Mesendoderm (in vitro differentiated cells): ENCODE measurements around the gene ATP6V0D1.

Experiments
- DNase-seq: peaks from one replicate; pipeline ENCODE4 v3.0.0; 2013
- H2AK5ac ChIP-seq: 2 replicates; pipeline ENCODE4 v1.6.1; 2013; ENCODE audit warnings: low read length, inconsistent platforms
- H2BK120ac ChIP-seq: 2 replicates; pipeline ENCODE4 v1.6.1; 2013; ENCODE audit warnings: low read depth, mild to moderate bottlenecking, low read length, moderate library complexity, mixed read lengths
- H2BK15ac ChIP-seq: replicated peaks from 2 replicates; pipeline ENCODE4 v1.6.1; 2013; ENCODE audit warnings: low read depth, mild to moderate bottlenecking, moderate library complexity
- H2BK5ac ChIP-seq: 2 replicates; pipeline ENCODE4 v1.6.1; 2013; ENCODE audit warnings: low read length, inconsistent platforms
- H3K18ac ChIP-seq: 2 replicates; pipeline ENCODE4 v1.6.1; 2013; ENCODE audit warnings: mild to moderate bottlenecking, low read length, mixed read lengths
- H3K23ac ChIP-seq: one replicate; pipeline ENCODE4 v1.6.1; 2013; ENCODE audit warnings: low read length
- H3K27ac ChIP-seq: 2 replicates; pipeline ENCODE4 v1.5.1; 2013; ENCODE audit warnings: low read depth, mild to moderate bottlenecking, inconsistent platforms, low read length, moderate library complexity
- H3K27me3 ChIP-seq: 2 replicates; pipeline ENCODE4 v1.6.1; 2013; ENCODE audit warnings: low read length, control low read depth, mild to moderate bottlenecking, inconsistent platforms; ENCODE audit not compliant: insufficient read depth, poor library complexity
- H3K36me3 ChIP-seq: 2 replicates; pipeline ENCODE4 v1.6.1; 2013; ENCODE audit warnings: low read length, inconsistent platforms; ENCODE audit not compliant: control insufficient read depth, insufficient read depth
- H3K4ac ChIP-seq: one replicate; pipeline ENCODE4 v1.6.1; 2013; ENCODE audit warnings: low read depth, mild to moderate bottlenecking, low read length, moderate library complexity
- H3K4me1 ChIP-seq: 2 replicates; pipeline ENCODE4 v1.6.1; 2013; ENCODE audit warnings: low read depth, low read length, inconsistent platforms; ENCODE audit not compliant: control insufficient read depth
- H3K4me2 ChIP-seq: 2 replicates; pipeline ENCODE4 v1.6.1; 2013; ENCODE audit warnings: low read length
- H3K4me3 ChIP-seq: 2 replicates; pipeline ENCODE4 v1.5.1; 2013; ENCODE audit warnings: mild to moderate bottlenecking, low read length
- H3K56ac ChIP-seq: one replicate; pipeline ENCODE4 v1.6.1; 2013; ENCODE audit warnings: low read length
- H3K79me1 ChIP-seq: 2 replicates; pipeline ENCODE4 v1.6.1; 2013; ENCODE audit warnings: low read length, inconsistent platforms
- H3K79me2 ChIP-seq: 2 replicates; pipeline ENCODE4 v1.6.1; 2013; ENCODE audit warnings: mild to moderate bottlenecking, low read length; ENCODE audit not compliant: control insufficient read depth, insufficient read depth
- H3K9ac ChIP-seq: 2 replicates; pipeline ENCODE4 v1.6.1; 2013; ENCODE audit warnings: low read length, inconsistent platforms
- H4K5ac ChIP-seq: one replicate; pipeline ENCODE4 v1.6.1; 2013; ENCODE audit warnings: low read length
- H4K8ac ChIP-seq: one replicate; pipeline ENCODE4 v1.6.1; 2013; ENCODE audit warnings: low read depth, mild to moderate bottlenecking, control low read depth, low read length, moderate library complexity
- WGBS: extraction: QIAGEN DNeasy Blood & Tissue Kit; methylation state at CpG from one replicate; pipeline ENCODE4 v1.1.7; 2013; ENCODE audit warnings: low lambda C conversion rate, missing lambda C conversion rate; ENCODE audit not compliant: insufficient coverage; ENCODE audit errors: extremely low coverage; 5-methylcytosine and 5-hydroxymethylcytosine counted together

ATP6V0D1 gene

GRCh38 chr16:67526149-67526791, 45.3 kb upstream of the ATP6V0D1 start:
- H4K5ac ChIP-seq = no peak overlapping the region
- no peaks in the 10 kb centered on the region for H3K79me2 ChIP-seq
- no peak overlapping the region for H2BK120ac ChIP-seq
- H3K18ac ChIP-seq = no peak overlapping the region
- no peak overlapping the region for H3K56ac ChIP-seq
- no peak overlapping the region for H3K9ac ChIP-seq
- peaks cover 2% of the 10 kb centered on the region for H3K4me1 ChIP-seq
- H3K27me3 ChIP-seq = peaks cover 17% of the 10 kb centered on the region
- H2BK5ac ChIP-seq = no peak overlapping the region
- no peaks in the 10 kb centered on the region for H3K79me1 ChIP-seq
- no peak overlapping the region for H2BK15ac ChIP-seq
- no peak overlapping the region for H3K4me2 ChIP-seq
- WGBS = no CpG with 5 or more reads among the region's 3 CpGs
- H3K4me3 ChIP-seq = no peak overlapping the region
- no peak overlapping the region for H4K8ac ChIP-seq
- no peaks in the 10 kb centered on the region for H3K36me3 ChIP-seq
- no peak overlapping the region for H3K23ac ChIP-seq
- no peak overlapping the region for H3K4ac ChIP-seq
- DNase-seq = peak; percentile 43
- no peak overlapping the region for H2AK5ac ChIP-seq
- H3K27ac ChIP-seq = no peak overlapping the region

DNA sequence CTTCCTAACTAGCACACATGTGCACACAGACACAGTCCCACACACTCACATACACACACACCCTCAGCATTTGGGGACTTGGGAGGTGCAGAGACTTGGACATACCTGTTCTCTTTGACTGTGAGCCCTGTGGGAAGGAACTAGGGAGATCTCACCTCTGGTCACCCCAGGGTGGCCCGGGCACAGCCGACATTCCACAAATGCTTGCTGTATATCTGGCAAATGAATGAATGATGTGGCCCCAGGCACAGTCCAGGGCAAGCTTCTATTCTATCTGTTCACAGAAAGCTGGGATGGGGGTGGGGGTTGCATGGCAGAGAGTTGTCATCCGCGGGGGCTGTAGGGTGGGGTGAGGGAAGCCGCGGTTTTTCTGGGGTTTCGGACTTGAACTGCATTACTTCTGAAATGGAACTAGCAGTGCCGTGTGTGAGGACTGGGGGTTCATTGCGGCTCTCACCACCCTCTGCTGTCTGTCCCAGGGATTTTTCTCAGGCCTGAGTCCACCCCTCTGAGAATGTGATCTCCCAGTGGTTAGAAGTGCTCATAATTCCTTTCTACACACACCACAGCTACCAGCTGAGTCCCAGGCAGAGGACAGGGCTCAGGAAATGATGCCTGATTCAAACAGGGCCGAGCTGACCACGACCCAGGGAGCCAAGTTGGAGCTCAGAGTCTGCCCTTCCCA, 44.4 kb upstream of the ATP6V0D1 start:
- H2AK5ac ChIP-seq = no peak overlapping the region
- no peak overlapping the region for H2BK15ac ChIP-seq
- no peak for DNase-seq

DNA sequence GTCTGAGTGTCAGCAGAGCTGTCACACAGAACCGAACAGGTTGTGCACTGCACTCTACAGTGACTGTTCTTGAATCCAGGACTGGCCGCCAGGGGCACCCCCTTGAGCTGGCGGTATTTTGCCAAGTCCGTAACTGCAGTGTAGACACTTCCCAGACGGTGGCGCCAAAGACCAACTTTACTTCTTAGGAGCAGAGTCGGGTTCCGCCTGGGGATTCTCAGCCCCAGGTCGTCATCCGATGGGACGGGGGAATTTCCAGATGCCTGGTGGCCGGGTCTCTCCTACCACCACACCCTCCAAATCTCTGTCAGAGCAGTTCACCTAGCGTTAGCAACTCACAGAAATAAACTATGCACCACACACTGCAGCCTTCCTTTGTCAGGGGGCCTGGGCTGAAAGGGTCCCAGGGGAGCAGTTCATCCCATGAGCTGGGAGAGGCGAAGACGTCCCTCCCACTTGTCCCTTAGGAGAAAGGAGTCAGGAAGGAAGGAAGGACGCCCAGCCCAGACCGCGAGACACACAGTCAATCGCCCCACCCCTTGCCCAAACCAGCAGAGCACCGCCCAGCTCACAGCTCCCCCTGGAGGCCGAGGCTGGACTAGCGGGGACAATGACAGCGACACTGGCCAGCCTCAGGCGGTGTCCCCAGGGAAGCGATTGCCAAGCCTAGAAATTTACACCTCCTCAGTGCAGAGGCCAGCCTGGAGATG, 40.3 kb upstream of the ATP6V0D1 start:
- H3K4me3 ChIP-seq = no peak overlapping the region
- WGBS = no CpG with 5 or more reads among the region's 25 CpGs
- H3K79me1 ChIP-seq = no peaks in the 10 kb centered on the region
- H3K23ac ChIP-seq = no peak overlapping the region
- H4K5ac ChIP-seq = no peak overlapping the region
- peak overlapping the region; percentile 73 for H3K4me2 ChIP-seq
- H3K56ac ChIP-seq = peak overlapping the region; percentile 77
- H3K36me3 ChIP-seq = no peaks in the 10 kb centered on the region
- H2BK5ac ChIP-seq = no peak overlapping the region
- H3K4me1 ChIP-seq = no peaks in the 10 kb centered on the region
- H3K9ac ChIP-seq = peak overlapping the region; percentile 62
- H3K4ac ChIP-seq = no peak overlapping the region
- no peaks in the 10 kb centered on the region for H3K79me2 ChIP-seq
- peak; percentile 98 for DNase-seq
- no peak overlapping the region for H3K18ac ChIP-seq
- H2BK120ac ChIP-seq = no peak overlapping the region
- H2BK15ac ChIP-seq = no peak overlapping the region
- H3K27ac ChIP-seq = no peak overlapping the region
- peaks cover 3% of the 10 kb centered on the region for H3K27me3 ChIP-seq
- no peak overlapping the region for H4K8ac ChIP-seq
- no peak overlapping the region for H2AK5ac ChIP-seq

More for the DNA sequence above, 44.4 kb upstream of the ATP6V0D1 start:
- Histone ChIP-seq H3K36me3 (no peaks in the 10 kb centered on the region), H3K9ac (no peak overlapping the region), H3K79me1 (no peaks in the 10 kb centered on the region), H3K18ac (no peak overlapping the region), H2BK120ac (no peak overlapping the region), H3K27me3 (peaks cover 8% of the 10 kb centered on the region), H3K56ac (no peak overlapping the region), H3K4me2 (no peak overlapping the region), H2BK5ac (no peak overlapping the region), H4K5ac (no peak overlapping the region), H4K8ac (no peak overlapping the region), H3K4ac (no peak overlapping the region), H3K4me3 (no peak overlapping the region), H3K79me2 (no peaks in the 10 kb centered on the region), H3K27ac (no peak overlapping the region), H3K23ac (no peak overlapping the region), H3K4me1 (peaks cover 2% of the 10 kb centered on the region)
- no CpG with 5 or more reads among the region's 11 CpGs for WGBS

DNA sequence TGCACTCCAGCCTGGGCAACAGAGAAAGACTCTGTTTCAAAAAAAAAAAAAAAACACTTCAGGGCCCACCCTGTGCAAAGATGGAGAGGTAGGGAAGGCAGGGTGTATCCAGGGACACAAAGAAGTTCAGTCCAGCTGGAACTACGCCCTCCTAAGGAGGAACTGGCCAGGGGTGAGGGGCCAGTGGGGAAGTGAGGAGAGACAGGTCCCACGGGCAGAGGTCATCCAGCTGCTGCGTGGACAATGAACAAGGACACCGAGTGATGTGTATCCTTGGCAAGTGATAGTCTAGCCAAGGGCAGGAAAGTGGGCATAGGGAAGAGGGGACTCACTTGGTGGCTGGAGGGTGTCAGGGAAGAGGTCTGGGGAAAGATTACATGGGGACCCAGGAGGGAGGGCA, 38.3 kb upstream of the ATP6V0D1 start:
- Histone ChIP-seq H3K9ac (no peak overlapping the region), H4K8ac (no peak overlapping the region), H3K18ac (no peak overlapping the region), H3K23ac (no peak overlapping the region), H3K4me3 (no peak overlapping the region), H3K4me2 (no peak overlapping the region), H3K27me3 (peaks cover 3% of the 10 kb centered on the region), H3K56ac (no peak overlapping the region), H2BK15ac (no peak overlapping the region), H3K79me1 (no peaks in the 10 kb centered on the region), H3K4me1 (no peaks in the 10 kb centered on the region), H2BK120ac (no peak overlapping the region), H3K4ac (no peak overlapping the region), H2AK5ac (no peak overlapping the region), H3K79me2 (no peaks in the 10 kb centered on the region), H4K5ac (no peak overlapping the region), H3K36me3 (no peaks in the 10 kb centered on the region), H3K27ac (no peak overlapping the region), H2BK5ac (no peak overlapping the region)
- DNase-seq = no peak
- no CpG with 5 or more reads among the region's 4 CpGs for WGBS

DNA sequence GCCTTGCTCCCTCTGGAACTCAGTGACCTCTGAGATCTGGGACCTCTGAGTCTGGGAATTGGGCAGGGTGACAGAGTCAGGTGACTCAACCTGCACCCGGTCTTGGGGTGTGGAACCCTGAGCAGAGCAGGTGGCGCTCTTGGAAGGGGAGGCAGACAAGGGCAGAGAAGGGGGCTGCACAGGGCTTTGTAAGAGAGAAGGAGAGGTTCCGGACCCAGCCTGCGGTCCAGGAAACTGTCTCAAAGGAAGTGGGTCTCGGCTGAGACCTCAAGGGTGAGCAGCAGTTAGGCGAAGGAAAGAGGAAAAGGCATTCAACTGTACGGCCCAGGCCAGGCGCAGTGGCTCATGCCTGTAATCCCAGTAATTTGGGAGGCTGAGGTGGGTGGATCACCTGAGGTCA, 37.7 kb upstream of the ATP6V0D1 start:
- Histone ChIP-seq H2BK15ac (no peak overlapping the region), H3K9ac (no peak overlapping the region), H3K18ac (no peak overlapping the region), H3K4ac (no peak overlapping the region), H3K56ac (no peak overlapping the region), H3K4me3 (no peak overlapping the region), H4K8ac (no peak overlapping the region), H3K27me3 (no peaks in the 10 kb centered on the region), H3K4me1 (no peaks in the 10 kb centered on the region), H3K79me1 (no peaks in the 10 kb centered on the region), H2BK5ac (no peak overlapping the region), H3K27ac (no peak overlapping the region), H3K79me2 (no peaks in the 10 kb centered on the region), H2BK120ac (no peak overlapping the region), H3K23ac (no peak overlapping the region), H3K4me2 (no peak overlapping the region), H2AK5ac (no peak overlapping the region), H4K5ac (no peak overlapping the region), H3K36me3 (no peaks in the 10 kb centered on the region)
- no CpG with 5 or more reads among the region's 8 CpGs for WGBS
- DNase-seq = no peak
